ENCODE results near the gene GLDN.
A peak's percentile ranks its signal among the peaks of the same experiment; 100 is the strongest.

The GLDN gene

GRCh38 chr15:51396921-51397320 is 55.5 kb downstream of the GLDN start:
- Histone ChIP-seq H3K4me3 (ENCODE audit: control insufficient read depth in 1 of 7, extremely low read depth in 1 of 7, insufficient read depth in 4 of 7, low read depth in 2 of 7, low read length in 6 of 7) (no peak overlapping the region), H3K9me3 (ENCODE audit: control extremely low read depth in 1 of 5, control insufficient read depth in 4 of 5, insufficient read depth in 2 of 5, low read depth in 1 of 5, low read length in 4 of 5) (no peaks in the 10 kb centered on the region), H3K27me3 (replicated peaks in 2 of 5; ENCODE audit: control insufficient read depth in 4 of 5, insufficient read depth in 5 of 5, low read length in 4 of 5) (peaks cover 0 to 5% (median 0%) of the 10 kb centered on the region in 5 experiments), H3K36me3 (ENCODE audit: control insufficient read depth in 4 of 4, insufficient read depth in 4 of 4, low read length in 3 of 4) (no peaks in the 10 kb centered on the region), H3K4me1 (ENCODE audit: control extremely low read depth in 1 of 4, control insufficient read depth in 4 of 4, insufficient read depth in 4 of 4, low read length in 3 of 4) (no peaks in the 10 kb centered on the region), H3K27ac (ENCODE audit: insufficient read depth in 1 of 2, low read depth in 1 of 2, low read length in 2 of 2, poor library complexity in 1 of 2, severe bottlenecking in 2 of 2) (no peak overlapping the region)
- POLR2A ChIA-PET, result no interaction called here
- no CpG with 5 or more reads among the region's 2 CpGs for WGBS (ENCODE audit: insufficient coverage)
- no peak for DNase-seq
- CTCF ChIA-PET, result interaction anchor here (1.4 kb wide), 1 partner anchor 236 kb away, joined by 3 read pairs; no protein-coding TSS in a partner anchor

DNA sequence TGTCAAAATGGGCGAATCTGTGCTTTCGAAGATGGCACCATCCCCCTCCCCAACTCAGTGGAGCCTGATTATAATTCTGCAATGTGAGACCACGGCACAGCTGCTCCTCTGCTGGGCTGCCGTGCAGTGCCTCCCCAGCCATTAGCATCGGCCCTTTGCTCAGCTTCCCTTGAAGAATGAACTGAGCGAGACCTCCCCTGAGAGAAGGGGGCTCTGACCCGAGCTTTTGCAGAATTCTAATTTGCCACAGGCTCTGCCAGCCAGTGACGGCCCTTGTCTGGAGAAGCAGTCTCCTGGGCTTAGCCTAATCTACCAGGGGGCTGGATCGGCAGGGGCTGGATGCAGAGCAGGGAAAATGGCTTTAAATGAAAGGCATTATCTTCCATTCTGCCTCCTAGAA is 57.2 kb downstream of the GLDN start:
- no peak for DNase-seq
- ChIA-PET POLR2A (no interaction called here), CTCF (interaction anchor here (0.6 to 1.8 kb wide), 3 partner anchors 10 to 236 kb away, joined by 3 to 5 read pairs (median 3); no protein-coding TSS in a partner anchor)
- Histone ChIP-seq H3K4me1 (ENCODE audit: control extremely low read depth in 1 of 4, control insufficient read depth in 4 of 4, insufficient read depth in 4 of 4, low read length in 3 of 4) (no peaks in the 10 kb centered on the region), H3K9me3 (ENCODE audit: control extremely low read depth in 1 of 5, control insufficient read depth in 4 of 5, insufficient read depth in 2 of 5, low read depth in 1 of 5, low read length in 4 of 5) (no peaks in the 10 kb centered on the region), H3K27ac (ENCODE audit: insufficient read depth in 1 of 2, low read depth in 1 of 2, low read length in 2 of 2, poor library complexity in 1 of 2, severe bottlenecking in 2 of 2) (no peak overlapping the region), H3K4me3 (ENCODE audit: control insufficient read depth in 1 of 7, extremely low read depth in 1 of 7, insufficient read depth in 4 of 7, low read depth in 2 of 7, low read length in 6 of 7) (no peak overlapping the region), H3K27me3 (replicated peaks in 2 of 5; ENCODE audit: control insufficient read depth in 4 of 5, insufficient read depth in 5 of 5, low read length in 4 of 5) (peaks cover 0 to 5% (median 0%) of the 10 kb centered on the region in 5 experiments), H3K36me3 (ENCODE audit: control insufficient read depth in 4 of 4, insufficient read depth in 4 of 4, low read length in 3 of 4) (no peaks in the 10 kb centered on the region)
- 91% methylated on average over 9 of the region's 9 CpGs for WGBS (ENCODE audit: insufficient coverage)

GRCh38 chr15:51401051-51401780 is 59.8 kb downstream of the GLDN start:
- Histone ChIP-seq H3K27ac (ENCODE audit: insufficient read depth in 1 of 2, low read depth in 1 of 2, low read length in 2 of 2, poor library complexity in 1 of 2, severe bottlenecking in 2 of 2) (no peak overlapping the region), H3K4me3 (ENCODE audit: control insufficient read depth in 1 of 7, extremely low read depth in 1 of 7, insufficient read depth in 4 of 7, low read depth in 2 of 7, low read length in 6 of 7) (no peak overlapping the region), H3K9me3 (ENCODE audit: control extremely low read depth in 1 of 5, control insufficient read depth in 4 of 5, insufficient read depth in 2 of 5, low read depth in 1 of 5, low read length in 4 of 5) (no peaks in the 10 kb centered on the region), H3K4me1 (ENCODE audit: control extremely low read depth in 1 of 4, control insufficient read depth in 4 of 4, insufficient read depth in 4 of 4, low read length in 3 of 4) (peaks cover 0 to 7% (median 0%) of the 10 kb centered on the region in 4 experiments), H3K27me3 (replicated peaks in 2 of 5; ENCODE audit: control insufficient read depth in 4 of 5, insufficient read depth in 5 of 5, low read length in 4 of 5) (peaks cover 0 to 9% (median 2%) of the 10 kb centered on the region in 5 experiments), H3K36me3 (ENCODE audit: control insufficient read depth in 4 of 4, insufficient read depth in 4 of 4, low read length in 3 of 4) (no peaks in the 10 kb centered on the region)
- 96% methylated on average over 4 of the region's 7 CpGs for WGBS (ENCODE audit: insufficient coverage)
- ChIA-PET POLR2A (no interaction called here), CTCF (interaction anchor here (0.9 to 1.8 kb wide), 11 partner anchors 12 to 239 kb away, joined by 3 to 9 read pairs (median 5); no protein-coding TSS in a partner anchor)
- DNase-seq, result no peak

DNA sequence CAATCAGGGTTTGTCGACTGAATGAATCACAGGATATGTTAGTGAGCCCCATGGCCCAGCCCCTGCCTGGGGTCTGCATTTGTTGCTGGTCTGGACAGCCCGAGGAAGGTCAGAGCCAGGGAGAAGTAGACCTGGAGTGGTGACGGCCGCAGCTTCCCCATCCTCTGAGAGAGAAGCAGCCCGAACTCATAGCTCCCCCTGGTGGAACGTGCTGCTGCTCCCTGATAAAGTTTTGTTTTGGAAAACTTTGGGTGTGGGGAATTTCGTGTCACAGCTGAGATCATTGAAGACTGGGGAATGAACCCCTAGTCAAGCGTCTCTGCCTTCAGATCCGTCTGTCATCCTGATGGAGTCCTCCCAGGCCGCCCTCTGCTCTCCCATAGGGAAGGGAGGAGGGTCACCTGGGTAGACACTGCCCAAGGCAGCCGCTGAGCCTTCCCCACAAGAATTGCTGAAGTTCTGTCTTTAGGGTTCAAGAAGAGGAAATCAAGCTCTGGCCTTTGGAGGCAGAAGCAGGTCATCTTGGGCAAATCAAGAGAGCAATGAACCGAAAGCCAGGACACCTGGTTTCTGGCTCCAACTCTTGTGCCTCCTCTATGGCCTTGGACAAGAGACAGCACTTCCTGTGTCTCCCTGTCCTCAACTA is 60.5 kb downstream of the GLDN start:
- POLR2A ChIA-PET, result interaction anchor here (0.7 kb wide), 1 partner anchor 97 kb away, joined by 3 read pairs; no protein-coding TSS in a partner anchor
- 30% methylated on average over 12 of the region's 12 CpGs for WGBS (ENCODE audit: insufficient coverage)
- Histone ChIP-seq H3K4me1 (ENCODE audit: control extremely low read depth in 1 of 4, control insufficient read depth in 4 of 4, insufficient read depth in 4 of 4, low read length in 3 of 4) (peaks cover 0 to 8% (median 0%) of the 10 kb centered on the region in 4 experiments), H3K27me3 (replicated peaks in 2 of 5; ENCODE audit: control insufficient read depth in 4 of 5, insufficient read depth in 5 of 5, low read length in 4 of 5) (peaks cover 0 to 9% (median 2%) of the 10 kb centered on the region in 5 experiments), H3K27ac (ENCODE audit: insufficient read depth in 1 of 2, low read depth in 1 of 2, low read length in 2 of 2, poor library complexity in 1 of 2, severe bottlenecking in 2 of 2) (no peak overlapping the region), H3K4me3 (ENCODE audit: control insufficient read depth in 1 of 7, extremely low read depth in 1 of 7, insufficient read depth in 4 of 7, low read depth in 2 of 7, low read length in 6 of 7) (no peak overlapping the region), H3K36me3 (ENCODE audit: control insufficient read depth in 4 of 4, insufficient read depth in 4 of 4, low read length in 3 of 4) (no peaks in the 10 kb centered on the region), H3K9me3 (ENCODE audit: control extremely low read depth in 1 of 5, control insufficient read depth in 4 of 5, insufficient read depth in 2 of 5, low read depth in 1 of 5, low read length in 4 of 5) (no peaks in the 10 kb centered on the region)
- CTCF ChIA-PET, result interaction anchor here (0.7 to 1.9 kb wide), 16 partner anchors 10 to 240 kb away, joined by 3 to 9 read pairs (median 4); no protein-coding TSS in a partner anchor
- peak; percentile 18 to 35 (median 33) for DNase-seq

- Histone ChIP-seq H3K27ac (ENCODE audit: insufficient read depth in 1 of 2, low read depth in 1 of 2, low read length in 2 of 2, poor library complexity in 1 of 2, severe bottlenecking in 2 of 2) (no peak overlapping the region), H3K4me3 (ENCODE audit: control insufficient read depth in 1 of 7, extremely low read depth in 1 of 7, insufficient read depth in 4 of 7, low read depth in 2 of 7, low read length in 6 of 7) (no peak overlapping the region), H3K4me1 (ENCODE audit: control extremely low read depth in 1 of 4, control insufficient read depth in 4 of 4, insufficient read depth in 4 of 4, low read length in 3 of 4) (peaks cover 0 to 8% (median 0%) of the 10 kb centered on the region in 4 experiments), H3K27me3 (replicated peaks in 2 of 5; ENCODE audit: control insufficient read depth in 4 of 5, insufficient read depth in 5 of 5, low read length in 4 of 5) (peaks cover 0 to 9% (median 2%) of the 10 kb centered on the region in 5 experiments), H3K9me3 (ENCODE audit: control extremely low read depth in 1 of 5, control insufficient read depth in 4 of 5, insufficient read depth in 2 of 5, low read depth in 1 of 5, low read length in 4 of 5) (no peaks in the 10 kb centered on the region), H3K36me3 (ENCODE audit: control insufficient read depth in 4 of 4, insufficient read depth in 4 of 4, low read length in 3 of 4) (no peaks in the 10 kb centered on the region)
- 78% methylated on average over 8 of the region's 8 CpGs for WGBS (ENCODE audit: insufficient coverage)
- ChIA-PET POLR2A (no interaction called here), CTCF (interaction anchor here (1.0 to 1.9 kb wide), 8 partner anchors 9 to 240 kb away, joined by 3 to 7 read pairs (median 4); no protein-coding TSS in a partner anchor)
- peak; percentile 21 to 33 (median 28) for DNase-seq
Observed at GRCh38 chr15:51403072-51403878, 61.8 kb downstream of the GLDN start.

GRCh38 chr15:51403946-51404695 is 62.7 kb downstream of the GLDN start:
- ChIA-PET POLR2A (no interaction called here), CTCF (interaction anchor here (1.4 to 1.9 kb wide), 3 partner anchors 10 to 240 kb away, joined by 3 to 7 read pairs (median 4); no protein-coding TSS in a partner anchor)
- H3K27ac ChIP-seq (ENCODE audit: insufficient read depth in 1 of 2, low read depth in 1 of 2, low read length in 2 of 2, poor library complexity in 1 of 2, severe bottlenecking in 2 of 2), result no peak overlapping the region
- peaks cover 0 to under 1% (median 0%) of the 10 kb centered on the region in 5 experiments for H3K9me3 ChIP-seq (ENCODE audit: control extremely low read depth in 1 of 5, control insufficient read depth in 4 of 5, insufficient read depth in 2 of 5, low read depth in 1 of 5, low read length in 4 of 5)
- peaks cover 0 to 6% (median 2%) of the 10 kb centered on the region in 5 experiments for H3K27me3 ChIP-seq (replicated peaks in 2 of 5; ENCODE audit: control insufficient read depth in 4 of 5, insufficient read depth in 5 of 5, low read length in 4 of 5)
- no peaks in the 10 kb centered on the region for H3K36me3 ChIP-seq (ENCODE audit: control insufficient read depth in 4 of 4, insufficient read depth in 4 of 4, low read length in 3 of 4)
- no peak overlapping the region for H3K4me3 ChIP-seq (ENCODE audit: control insufficient read depth in 1 of 7, extremely low read depth in 1 of 7, insufficient read depth in 4 of 7, low read depth in 2 of 7, low read length in 6 of 7)
- 97% methylated on average over 8 of the region's 9 CpGs for WGBS (ENCODE audit: insufficient coverage)
- H3K4me1 ChIP-seq (ENCODE audit: control extremely low read depth in 1 of 4, control insufficient read depth in 4 of 4, insufficient read depth in 4 of 4, low read length in 3 of 4), result peaks cover 0 to 8% (median 0%) of the 10 kb centered on the region in 4 experiments
- DNase-seq, result no peak
